Activated naive CD4-positive, alpha-beta T cell treated with anti-CD3 and anti-CD28 coated beads for 36 hours (primary cell): ENCODE data around the gene EPB41L4B. TPM values are rescaled to one million over a fixed set of nuclear protein-coding genes. Genes with fewer than 3 reads are reported as not detected.
"Not testable (repeated sequence)": the region's sequence is repeated elsewhere in the genome, so short reads cannot be mapped to it uniquely, and the experiment has no call there.

Source experiments
- CTCF ChIA-PET: fragments of 350-600 bp; sonication (Branson Sonifier 250); formaldehyde crosslinking; loops from one replicate; lab custom pipeline; 2021; ENCODE audit warnings: antibody characterized with exemption; lab: Charles Lee
- DNase-seq: peaks from one replicate; pipeline ENCODE4 v3.0.0-alpha.2; 2020
- H3K27ac Mint-ChIP-seq: one replicate; pipeline ENCODE4 v1.8.0; 2021; ENCODE audit warnings: mild to moderate bottlenecking, mixed read lengths
- H3K27me3 Mint-ChIP-seq: one replicate; pipeline ENCODE4 v1.8.0; 2021; ENCODE audit warnings: low read depth, mixed read lengths
- H3K36me3 Mint-ChIP-seq: one replicate; pipeline ENCODE4 v1.8.0; 2021; ENCODE audit warnings: low read depth, mixed read lengths
- H3K4me1 Mint-ChIP-seq: one replicate; pipeline ENCODE4 v1.8.0; 2021; ENCODE audit warnings: low read depth, mixed read lengths
- H3K4me3 Mint-ChIP-seq: one replicate; pipeline ENCODE4 v1.8.0; 2021; ENCODE audit warnings: mild to moderate bottlenecking, moderate library complexity, mixed read lengths
- H3K9me3 Mint-ChIP-seq: one replicate; pipeline ENCODE4 v1.8.0; 2021; ENCODE audit warnings: mixed read lengths
- intact Hi-C: fragments of 100-400 bp; cut with micrococcal nuclease; formaldehyde crosslinking; loops from one replicate; pipeline ENCODE4 v1.15.1; 2023
- total RNA-seq, 2 experiments: library from RNA; stranded (reverse); gene quantifications; one replicate each; pipeline ENCODE4 v1.2.3, GENCODE V29; 2021

The EPB41L4B gene
- total RNA-seq, 2 experiments from 2014 or later, result 0.24 to 0.25 TPM

DNA sequence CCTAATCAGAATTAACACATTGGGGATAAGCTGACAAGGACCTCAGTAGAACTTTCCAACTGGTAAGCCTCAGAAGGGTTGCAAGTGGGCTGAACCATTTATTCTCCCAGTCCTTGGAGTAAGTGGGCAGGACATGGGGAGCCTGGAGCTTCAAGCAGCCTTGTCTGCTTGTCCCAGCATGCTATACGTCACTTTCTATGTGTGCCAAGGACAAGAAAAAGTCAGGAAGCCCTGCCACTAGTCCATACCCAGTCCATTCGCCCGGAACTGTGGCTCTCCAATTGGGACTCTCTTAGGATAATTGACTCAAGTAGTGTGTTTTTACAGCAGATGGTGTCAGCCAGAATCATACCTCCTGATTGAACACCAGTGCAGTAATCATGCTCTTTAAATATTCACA lies 91.2 kb downstream of the EPB41L4B start:
- CTCF ChIA-PET, result interaction anchor here (1.0 kb wide), 1 partner anchor 16 kb away, joined by 5 read pairs; no protein-coding TSS in a partner anchor
- Mint-ChIP-seq H3K27ac (no peak overlapping the region), H3K9me3 (no peaks in the 10 kb centered on the region), H3K36me3 (no peaks in the 10 kb centered on the region), H3K4me3 (no peak overlapping the region), H3K4me1 (no peaks in the 10 kb centered on the region), H3K27me3 (peaks cover 2% of the 10 kb centered on the region)
- no peak for DNase-seq
- intact Hi-C loops, result no loop called here

DNA sequence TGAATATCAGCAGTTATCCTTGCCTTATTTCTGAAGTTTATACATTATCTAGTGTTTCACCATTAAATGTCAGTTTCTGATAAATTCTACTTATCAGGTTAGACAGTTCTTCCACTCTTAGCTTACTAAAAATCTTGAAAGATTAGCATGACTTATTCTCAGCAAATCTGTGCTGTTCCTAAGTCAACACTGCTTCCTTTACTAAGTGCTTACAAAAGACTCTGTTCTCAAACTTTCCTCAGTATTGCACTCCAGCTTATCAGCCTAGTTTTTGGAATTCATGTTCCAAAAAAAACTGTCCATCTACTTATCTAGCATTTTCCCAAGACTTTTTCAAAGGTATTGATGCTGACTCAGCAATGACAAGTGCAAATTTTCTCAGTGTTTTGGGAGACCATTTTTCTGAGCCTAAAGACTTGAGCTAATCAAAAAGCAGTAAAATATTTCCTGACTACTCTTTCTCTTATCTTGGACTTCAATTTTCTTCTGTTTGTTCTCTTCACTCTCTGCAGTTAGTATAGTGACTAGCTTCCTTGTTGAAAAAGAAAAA lies 92.7 kb downstream of the EPB41L4B start:
- peaks cover 2% of the 10 kb centered on the region for H3K27me3 Mint-ChIP-seq
- H3K9me3 Mint-ChIP-seq, result no peaks in the 10 kb centered on the region
- no peaks in the 10 kb centered on the region for H3K36me3 Mint-ChIP-seq
- no peak for DNase-seq
- H3K4me3 Mint-ChIP-seq, result no peak overlapping the region
- intact Hi-C loops, result no loop called here
- no peak overlapping the region for H3K27ac Mint-ChIP-seq
- CTCF ChIA-PET, result no interaction called here
- no peaks in the 10 kb centered on the region for H3K4me1 Mint-ChIP-seq

DNA sequence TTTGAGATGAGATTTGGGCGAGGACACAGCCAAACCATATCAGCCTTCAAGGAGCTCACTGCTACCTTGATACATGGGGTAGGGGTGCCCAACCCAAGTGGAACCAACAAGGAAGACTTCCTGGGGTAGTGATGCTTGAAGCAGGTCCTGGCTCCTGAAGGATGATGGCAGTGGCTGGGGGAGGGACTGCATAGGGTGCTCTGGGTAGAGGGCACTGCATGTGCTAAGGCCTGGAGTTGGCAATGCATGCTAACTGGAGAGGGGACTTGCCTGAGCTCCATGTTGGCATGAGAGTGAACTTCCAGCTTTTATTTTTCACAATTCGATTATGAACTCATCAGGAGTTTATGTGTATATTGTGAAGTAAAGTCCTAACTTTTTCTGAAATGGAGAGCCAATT lies 95.2 kb downstream of the EPB41L4B start:
- Mint-ChIP-seq H3K36me3 (no peaks in the 10 kb centered on the region), H3K4me1 (no peaks in the 10 kb centered on the region), H3K4me3 (no peak overlapping the region), H3K27ac (no peak overlapping the region), H3K27me3 (no peaks in the 10 kb centered on the region), H3K9me3 (no peaks in the 10 kb centered on the region)
- no peak for DNase-seq
- CTCF ChIA-PET, result interaction anchor here (0.6 kb wide), 2 partner anchors 38 to 105 kb away, joined by 3 read pairs; no protein-coding TSS in a partner anchor
- intact Hi-C loops, result no loop called here

DNA sequence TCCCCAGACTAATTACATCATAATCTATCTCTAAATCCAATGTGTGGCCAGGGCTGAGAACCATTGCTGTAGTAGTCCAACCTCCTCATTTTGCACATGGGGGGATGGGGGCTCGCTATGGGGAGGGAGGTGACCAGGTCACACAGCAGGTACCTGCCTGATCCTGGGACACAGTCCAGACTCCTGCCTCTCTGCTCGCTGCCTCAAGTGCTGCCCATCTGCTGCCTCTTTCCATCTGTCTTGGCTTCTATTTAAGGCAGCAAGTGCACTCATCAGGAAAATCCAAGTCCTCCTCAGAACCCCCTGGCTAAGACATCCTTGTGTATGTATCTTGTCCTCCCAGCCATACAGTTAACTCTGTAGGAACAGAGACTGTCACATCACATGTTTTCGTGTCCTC lies 96.1 kb downstream of the EPB41L4B start:
- H3K4me1 Mint-ChIP-seq, result no peaks in the 10 kb centered on the region
- H3K4me3 Mint-ChIP-seq, result no peak overlapping the region
- intact Hi-C loops, result no loop called here
- H3K9me3 Mint-ChIP-seq, result no peaks in the 10 kb centered on the region
- CTCF ChIA-PET, result no interaction called here
- no peak for DNase-seq
- H3K27me3 Mint-ChIP-seq, result peaks cover 7% of the 10 kb centered on the region
- no peak overlapping the region for H3K27ac Mint-ChIP-seq
- H3K36me3 Mint-ChIP-seq, result no peaks in the 10 kb centered on the region

DNA sequence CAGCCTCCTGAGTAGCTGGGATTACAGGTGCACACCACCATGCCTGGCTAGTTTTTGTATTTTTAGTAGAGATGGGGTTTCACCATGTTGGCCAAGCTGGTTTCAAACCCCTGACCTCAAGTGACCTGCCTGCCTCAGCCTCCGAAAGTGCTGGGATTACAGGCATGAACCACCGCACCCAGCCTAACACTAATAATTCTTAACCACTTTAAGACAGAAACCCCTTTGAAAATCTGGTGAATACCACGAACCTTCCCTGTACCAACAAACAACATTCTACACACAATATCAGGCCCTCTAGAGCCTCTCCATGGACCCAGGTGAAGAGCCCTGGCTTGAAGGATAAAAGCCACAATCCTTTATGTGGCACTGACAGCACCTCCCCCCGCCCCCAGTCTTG lies 102.6 kb downstream of the EPB41L4B start:
- H3K27ac Mint-ChIP-seq, H3K9me3 Mint-ChIP-seq, intact Hi-C loops, H3K4me3 Mint-ChIP-seq, H3K4me1 Mint-ChIP-seq, CTCF ChIA-PET, DNase-seq, H3K36me3 Mint-ChIP-seq: not testable (repeated sequence)
- peaks cover 16% of the 10 kb centered on the region for H3K27me3 Mint-ChIP-seq

DNA sequence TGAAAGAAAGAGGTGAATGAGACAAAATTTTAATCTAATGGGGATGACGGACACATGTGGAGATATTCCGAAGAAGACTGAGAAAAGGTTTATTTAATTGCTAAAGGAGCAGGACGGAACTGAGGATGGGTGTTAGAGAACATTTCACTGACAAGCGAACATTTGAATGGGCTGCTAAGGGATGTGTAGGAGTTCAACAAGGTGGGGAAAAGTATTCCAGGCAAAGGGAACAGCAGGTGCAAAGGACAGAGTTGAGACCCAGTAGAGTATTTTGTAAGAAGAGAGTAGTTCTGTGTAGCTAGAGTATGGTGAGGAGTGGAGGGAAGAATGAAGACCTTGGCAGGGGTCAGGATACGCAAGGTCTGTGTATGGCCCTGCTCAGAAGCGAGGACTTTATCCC lies 106.4 kb downstream of the EPB41L4B start:
- Mint-ChIP-seq H3K4me3 (no peak overlapping the region), H3K27me3 (peaks cover 13% of the 10 kb centered on the region), H3K36me3 (no peaks in the 10 kb centered on the region), H3K4me1 (no peaks in the 10 kb centered on the region), H3K9me3 (no peaks in the 10 kb centered on the region), H3K27ac (no peak overlapping the region)
- intact Hi-C loops, result no loop called here
- CTCF ChIA-PET, result no interaction called here
- DNase-seq, result no peak

DNA sequence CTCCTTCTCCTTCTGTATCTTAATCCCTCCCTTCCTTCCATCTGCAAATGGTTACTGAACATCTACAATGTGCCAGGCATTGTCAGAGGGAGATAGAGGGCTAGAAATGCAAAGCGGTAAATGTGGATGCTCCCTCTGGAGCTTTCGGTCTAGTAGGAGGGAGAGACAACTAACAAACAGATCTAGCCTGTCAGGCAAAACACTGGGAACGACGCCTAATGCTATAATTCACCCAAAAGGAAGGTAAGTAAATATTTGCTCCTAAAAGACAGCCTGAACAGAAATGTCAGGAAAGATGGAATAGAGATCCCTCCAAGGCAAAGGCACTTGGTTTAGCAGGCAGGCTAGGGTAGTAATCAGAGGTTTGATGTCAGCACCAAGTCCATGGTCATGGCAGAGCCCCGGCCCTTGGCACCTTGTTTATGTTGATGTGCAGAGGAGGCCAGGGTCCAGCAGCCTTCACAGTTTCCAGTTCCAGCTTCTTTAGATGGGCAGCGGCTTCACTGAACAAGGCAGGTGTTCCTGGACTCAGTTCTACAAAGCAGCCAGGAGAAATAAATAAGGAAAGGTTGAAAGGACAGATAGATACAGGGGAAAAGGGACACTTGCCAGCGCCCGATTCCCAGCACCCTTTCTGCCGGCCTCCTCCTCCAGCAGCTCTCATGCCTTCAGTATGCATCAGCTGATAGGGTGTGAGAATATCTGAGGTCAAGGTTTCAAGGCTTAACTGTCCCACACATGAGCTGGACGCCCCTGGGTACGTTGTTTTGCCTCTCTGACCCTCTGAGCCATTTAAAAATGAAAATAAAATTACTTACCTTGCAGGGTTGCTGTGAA lies 107.4 kb downstream of the EPB41L4B start:
- Mint-ChIP-seq H3K9me3 (no peaks in the 10 kb centered on the region), H3K4me3 (no peak overlapping the region), H3K27ac (no peak overlapping the region), H3K4me1 (no peaks in the 10 kb centered on the region), H3K36me3 (no peaks in the 10 kb centered on the region), H3K27me3 (peaks cover 13% of the 10 kb centered on the region)
- CTCF ChIA-PET, result no interaction called here
- no peak for DNase-seq
- intact Hi-C loops, result no loop called here

DNA sequence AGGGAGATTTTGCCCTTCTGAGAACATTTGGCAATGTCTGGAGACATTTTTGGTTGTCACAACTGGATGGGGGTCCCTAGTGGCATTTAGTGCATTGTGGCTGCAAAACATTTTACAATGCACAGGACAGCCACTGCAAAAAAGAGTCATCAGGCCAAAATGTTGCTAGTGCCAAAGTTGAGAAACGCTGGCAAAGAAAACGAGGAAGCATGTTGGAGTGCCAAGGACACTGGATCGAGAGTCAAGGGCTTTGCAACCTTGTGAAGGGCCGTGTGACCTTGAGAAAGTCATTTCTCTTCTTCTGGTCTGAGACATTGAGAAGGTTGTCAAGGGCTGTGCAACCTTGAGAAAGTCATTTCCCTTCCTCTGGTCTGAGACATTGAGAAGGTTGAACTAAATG lies 108.1 kb downstream of the EPB41L4B start:
- no peak overlapping the region for H3K4me3 Mint-ChIP-seq
- intact Hi-C loops, result no loop called here
- CTCF ChIA-PET, result no interaction called here
- no peaks in the 10 kb centered on the region for H3K36me3 Mint-ChIP-seq
- no peaks in the 10 kb centered on the region for H3K4me1 Mint-ChIP-seq
- DNase-seq, result no peak
- H3K9me3 Mint-ChIP-seq, result no peaks in the 10 kb centered on the region
- peaks cover 11% of the 10 kb centered on the region for H3K27me3 Mint-ChIP-seq
- H3K27ac Mint-ChIP-seq, result no peak overlapping the region

DNA sequence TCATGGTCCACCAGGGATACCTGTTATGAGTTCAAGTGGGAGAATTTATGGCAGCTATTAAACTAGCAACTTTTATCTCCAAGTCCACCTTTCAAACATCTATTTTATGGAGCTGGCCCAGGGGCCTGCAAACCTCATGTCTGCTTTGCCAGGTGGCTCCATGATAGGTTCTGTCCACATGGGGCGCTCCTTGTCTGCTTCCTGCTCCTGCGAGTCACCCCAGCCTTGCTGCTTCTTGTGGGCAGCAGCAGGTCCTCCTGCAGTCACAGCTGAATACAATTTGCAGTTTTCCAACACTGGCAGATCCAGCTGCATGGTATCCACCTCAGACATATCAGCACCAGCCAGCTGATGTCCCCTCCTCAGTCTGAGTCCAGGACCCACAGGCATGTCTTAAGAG lies 114.2 kb downstream of the EPB41L4B start:
- CTCF ChIA-PET, result interaction anchor here (0.6 kb wide), 1 partner anchor 98 kb away, joined by 4 read pairs; no protein-coding TSS in a partner anchor

DNA sequence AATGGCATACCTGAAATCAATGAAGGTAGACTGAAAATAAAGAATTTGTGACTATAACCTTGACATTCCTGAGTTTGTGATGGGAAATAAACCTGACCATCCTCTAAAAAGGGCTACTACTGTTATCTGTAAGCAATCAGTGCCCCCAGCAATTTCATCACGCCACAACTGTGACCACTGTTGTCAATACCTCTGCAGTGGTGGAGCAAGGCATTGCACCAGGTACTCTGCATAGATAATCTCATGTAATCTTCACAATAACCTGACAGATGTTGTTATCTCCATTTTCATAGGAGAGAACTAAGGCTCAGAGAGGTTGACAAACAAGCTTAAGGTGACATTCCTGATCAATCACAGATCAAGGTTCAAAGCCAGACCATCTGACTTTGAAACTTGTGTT lies 115.3 kb downstream of the EPB41L4B start:
- no peak overlapping the region for H3K4me3 Mint-ChIP-seq
- no peak overlapping the region for H3K27ac Mint-ChIP-seq
- CTCF ChIA-PET, result no interaction called here
- H3K36me3 Mint-ChIP-seq, result no peaks in the 10 kb centered on the region
- H3K27me3 Mint-ChIP-seq, result peaks cover 7% of the 10 kb centered on the region
- no peaks in the 10 kb centered on the region for H3K9me3 Mint-ChIP-seq
- intact Hi-C loops, result no loop called here
- no peaks in the 10 kb centered on the region for H3K4me1 Mint-ChIP-seq
- DNase-seq, result no peak

More for the DNA sequence above, 114.2 kb downstream of the EPB41L4B start:
- peak; percentile 13 for DNase-seq
- Mint-ChIP-seq H3K9me3 (no peaks in the 10 kb centered on the region), H3K4me3 (no peak overlapping the region), H3K27ac (no peak overlapping the region), H3K27me3 (peaks cover 7% of the 10 kb centered on the region), H3K36me3 (no peaks in the 10 kb centered on the region), H3K4me1 (no peaks in the 10 kb centered on the region)
- intact Hi-C loops, result no loop called here

DNA sequence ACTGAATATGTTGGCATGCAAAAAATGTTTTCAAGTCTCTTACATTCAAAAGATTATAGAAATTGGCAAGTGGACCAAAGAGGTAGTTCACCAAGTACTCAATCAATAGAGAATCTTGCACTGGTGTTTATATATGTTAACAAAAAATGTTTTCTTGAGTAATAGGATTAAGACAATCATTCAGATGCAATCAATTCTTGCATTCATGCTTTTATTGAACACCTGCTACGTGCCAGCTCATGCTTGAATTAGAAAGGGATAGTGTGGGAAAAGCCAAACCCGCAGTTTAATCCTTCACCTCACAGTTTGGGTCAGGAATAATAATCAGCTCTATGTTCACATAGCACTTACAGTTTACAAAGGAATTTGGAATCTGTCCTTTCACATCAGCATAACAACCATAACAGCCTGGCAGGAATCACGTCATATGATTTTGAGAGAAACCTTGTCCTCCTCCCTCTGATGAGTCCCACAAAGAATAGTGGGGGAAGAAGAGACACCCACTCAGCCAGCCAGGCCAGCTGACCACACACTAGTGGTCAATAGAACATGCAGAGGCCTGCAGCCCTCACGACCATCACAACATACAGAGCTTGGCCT lies 117.0 kb downstream of the EPB41L4B start:
- H3K36me3 Mint-ChIP-seq, result no peaks in the 10 kb centered on the region
- H3K4me3 Mint-ChIP-seq, result no peak overlapping the region
- peaks cover 2% of the 10 kb centered on the region for H3K27me3 Mint-ChIP-seq
- intact Hi-C loops, result no loop called here
- no peak overlapping the region for H3K27ac Mint-ChIP-seq
- H3K4me1 Mint-ChIP-seq, result no peaks in the 10 kb centered on the region
- DNase-seq, result no peak
- no peaks in the 10 kb centered on the region for H3K9me3 Mint-ChIP-seq
- CTCF ChIA-PET, result interaction anchor here (0.9 to 1.2 kb wide), 2 partner anchors 17 kb away, joined by 3 read pairs; no protein-coding TSS in a partner anchor

DNA sequence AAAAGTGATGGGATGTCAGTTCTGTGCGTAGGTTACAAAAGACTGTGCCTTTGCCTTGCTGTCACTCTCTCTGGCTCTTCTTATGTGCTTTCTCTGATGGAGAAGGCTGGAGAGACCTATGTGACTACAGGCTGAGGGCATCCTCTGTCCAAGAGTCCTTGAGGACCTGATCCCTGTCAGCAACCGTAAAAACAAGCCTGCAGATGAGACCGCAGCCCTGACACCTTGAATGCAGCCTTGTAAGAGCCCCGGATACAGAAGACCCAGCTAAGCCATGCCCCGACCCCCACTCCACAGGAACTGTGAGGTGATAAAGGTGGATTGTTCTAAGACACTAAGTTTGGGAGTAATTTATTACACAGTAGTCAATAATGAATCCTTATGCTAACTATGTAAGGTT lies 121.2 kb downstream of the EPB41L4B start:
- no peaks in the 10 kb centered on the region for H3K36me3 Mint-ChIP-seq
- H3K4me1 Mint-ChIP-seq, result peaks cover 2% of the 10 kb centered on the region
- no peaks in the 10 kb centered on the region for H3K9me3 Mint-ChIP-seq
- H3K4me3 Mint-ChIP-seq, result no peak overlapping the region
- intact Hi-C loops, result loop anchor here (1.0 to 2.0 kb wide), 2 partner anchors 79 to 349 kb away; no protein-coding TSS in a partner anchor
- no peak for DNase-seq
- no peak overlapping the region for H3K27ac Mint-ChIP-seq
- CTCF ChIA-PET, result interaction anchor here (0.6 to 1.6 kb wide), 3 partner anchors 9 to 48 kb away, joined by 3 to 4 read pairs (median 4); no protein-coding TSS in a partner anchor
- peaks cover 3% of the 10 kb centered on the region for H3K27me3 Mint-ChIP-seq
